ENCODE results near the gene PIH1D1. TPM values are rescaled to one million over a fixed set of nuclear protein-coding genes. Genes with fewer than 3 reads are reported as not detected.

The PIH1D1 gene
- polyA plus RNA-seq (ENCODE audit: insufficient read length in 3 of 3), result 10 to 100 TPM; 81.1 to 84.9 (median 84.7) TPM

DNA sequence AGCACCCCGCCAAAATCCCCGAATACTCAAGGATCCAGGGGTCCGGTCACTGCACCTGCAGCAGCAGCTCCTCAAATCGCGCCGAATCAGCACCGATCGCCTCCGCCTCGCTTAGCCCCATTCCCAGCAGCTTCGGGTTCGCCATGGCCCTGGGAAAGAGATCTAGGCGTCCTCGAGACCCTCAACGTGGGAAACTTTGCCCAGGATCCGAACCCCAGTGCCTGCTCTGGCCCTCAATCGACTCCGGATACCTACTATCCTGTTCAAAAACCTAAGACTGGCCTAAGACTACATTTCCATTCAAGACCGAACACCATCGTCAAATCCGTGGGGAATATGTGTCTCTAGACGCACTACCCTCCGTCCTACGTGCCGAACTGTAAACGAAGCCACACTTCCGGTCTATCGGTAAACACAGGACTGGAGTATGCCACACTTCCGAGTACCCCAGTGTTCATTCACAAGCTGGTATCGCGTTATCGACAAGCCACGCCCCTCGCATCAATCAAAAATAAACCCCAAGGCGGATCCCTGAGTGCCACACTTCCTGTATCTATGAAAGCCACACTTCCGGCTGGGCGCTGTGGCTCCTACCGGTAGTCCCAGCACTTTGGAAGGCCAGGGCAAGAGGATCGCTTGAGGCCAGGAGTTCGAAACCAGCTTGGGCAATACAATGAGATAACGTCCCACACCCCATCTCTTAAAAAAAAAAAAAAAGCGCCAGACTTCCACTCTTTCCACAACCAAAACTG lies at the start of gene PIH1D1:
Gene PIH1D1 (minus strand): TSS at position 385 of the 752 bp plus-strand sequence. CDS start 240 bp downstream, at position 145.
- DNase-seq (ENCODE audit: low read depth in 3 of 3, low spot score in 2 of 3), result peak; percentile 96 to 99 (median 97)

DNA sequence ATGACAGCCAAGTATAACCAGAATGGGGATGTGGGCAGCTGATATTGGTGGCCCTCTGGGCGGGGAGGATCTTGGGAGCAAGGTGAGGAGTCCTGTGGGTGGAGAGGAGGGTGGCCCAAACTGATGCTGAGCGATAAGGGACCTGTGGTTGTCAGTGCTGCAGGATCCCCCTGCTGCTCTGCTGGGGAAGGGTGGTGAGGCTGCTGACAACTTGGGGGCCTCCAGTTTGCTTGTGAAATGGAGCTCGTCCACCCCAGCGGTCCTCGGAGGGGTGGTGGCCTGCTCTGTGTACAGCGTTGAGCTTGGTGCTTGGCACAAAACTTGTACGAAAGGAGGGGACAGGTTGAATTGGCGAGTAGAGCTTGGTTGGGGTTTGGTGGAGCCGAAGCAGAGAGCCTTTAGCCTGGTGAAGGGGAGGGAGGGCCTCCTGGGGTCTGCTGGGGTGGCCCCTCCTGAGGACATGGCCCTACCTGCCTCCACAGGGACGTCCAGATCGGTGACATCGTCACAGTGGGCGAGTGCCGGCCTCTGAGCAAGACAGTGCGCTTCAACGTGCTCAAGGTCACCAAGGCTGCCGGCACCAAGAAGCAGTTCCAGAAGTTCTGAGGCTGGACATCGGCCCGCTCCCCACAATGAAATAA lies 47.5 kb upstream of the PIH1D1 start:
- no peak for DNase-seq (ENCODE audit: low read depth in 3 of 3, low spot score in 2 of 3)

DNA sequence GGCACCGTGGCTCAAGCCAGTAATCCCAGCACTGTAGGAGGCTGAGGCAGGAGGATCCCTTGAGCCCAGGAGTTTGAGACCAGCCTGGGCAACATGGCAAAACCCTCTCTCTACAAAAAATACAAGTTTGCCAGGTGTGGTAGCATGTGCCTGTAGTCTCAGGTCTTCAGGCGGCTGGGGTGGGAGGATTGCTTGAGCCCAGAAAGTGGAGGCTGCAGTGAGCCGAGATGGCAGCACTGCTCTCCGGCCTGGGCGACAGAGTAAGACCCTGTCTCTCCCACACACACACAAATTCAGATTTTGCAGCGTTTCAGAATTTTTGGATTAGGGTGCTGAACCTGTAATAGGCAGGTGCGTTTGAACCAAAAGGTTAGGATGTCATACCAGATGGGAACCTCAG lies 46.9 kb upstream of the PIH1D1 start:
- DNase-seq (ENCODE audit: low read depth in 3 of 3, low spot score in 2 of 3), result no peak

DNA sequence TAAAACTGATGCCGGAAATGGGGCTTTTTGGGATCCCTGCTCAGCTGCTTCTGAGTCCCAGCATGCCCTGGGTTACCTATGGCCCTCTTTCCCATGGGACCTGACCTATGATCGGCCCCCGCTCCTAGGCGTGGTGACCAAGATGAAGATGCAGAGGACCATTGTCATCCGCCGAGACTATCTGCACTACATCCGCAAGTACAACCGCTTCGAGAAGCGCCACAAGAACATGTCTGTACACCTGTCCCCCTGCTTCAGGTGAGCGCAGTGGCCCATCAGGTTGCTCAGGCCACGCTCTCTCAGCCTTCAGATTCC lies 46.1 kb upstream of the PIH1D1 start:
- no peak for DNase-seq (ENCODE audit: low read depth in 3 of 3, low spot score in 2 of 3)

DNA sequence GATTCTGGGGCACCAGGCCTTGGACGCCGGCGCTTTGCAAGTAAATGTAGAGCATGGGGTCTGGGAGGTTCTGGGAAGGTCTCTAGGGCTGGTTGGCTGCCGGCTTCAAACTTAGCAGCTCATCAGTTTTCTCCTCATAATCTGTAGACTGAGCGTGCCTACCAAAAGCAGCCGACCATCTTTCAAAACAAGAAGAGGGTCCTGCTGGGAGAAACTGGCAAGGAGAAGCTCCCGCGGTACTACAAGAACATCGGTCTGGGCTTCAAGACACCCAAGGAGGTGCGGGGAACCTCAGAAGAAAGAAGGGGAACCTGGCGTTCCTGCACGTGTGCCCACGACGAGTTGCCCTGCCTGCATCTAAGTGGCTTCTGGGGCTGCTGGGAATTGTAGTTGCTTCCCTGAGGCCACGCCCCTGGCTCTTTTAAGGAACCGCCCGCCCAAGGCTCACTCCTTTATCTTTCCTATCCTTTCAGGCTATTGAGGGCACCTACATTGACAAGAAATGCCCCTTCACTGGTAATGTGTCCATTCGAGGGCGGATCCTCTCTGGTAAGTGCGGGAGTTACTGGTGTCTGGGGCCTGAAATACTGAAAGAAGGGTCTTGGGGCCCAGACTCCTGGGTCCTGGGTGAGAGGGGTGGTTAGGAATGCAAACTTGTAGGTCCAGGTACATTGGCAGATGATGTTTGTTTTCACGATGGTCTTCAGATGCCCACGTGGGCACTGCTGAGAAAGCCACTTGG lies 45.6 kb upstream of the PIH1D1 start:
- DNase-seq (ENCODE audit: low read depth in 3 of 3, low spot score in 2 of 3), result no peak

DNA sequence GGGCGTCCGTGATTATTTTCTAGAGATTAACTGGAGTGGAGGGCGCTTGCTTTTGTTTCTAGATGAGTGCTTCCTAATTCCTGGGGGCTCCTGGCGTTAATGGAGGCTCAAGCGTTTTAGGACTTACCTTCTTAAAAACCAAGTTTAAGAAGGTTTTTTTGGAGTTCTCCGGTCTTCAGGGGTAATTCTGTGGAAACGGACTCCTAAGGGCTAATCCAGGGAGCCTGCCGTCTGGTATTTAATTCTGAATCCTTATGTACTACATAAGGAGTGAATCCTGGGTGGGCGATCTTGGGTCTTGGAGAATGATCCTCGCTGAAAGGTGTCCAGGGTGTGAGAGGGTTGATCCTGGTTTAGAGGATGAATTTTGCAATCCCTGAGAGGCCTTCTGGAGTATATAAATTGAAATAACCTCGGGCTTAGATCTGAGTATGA lies 45.0 kb upstream of the PIH1D1 start:
- DNase-seq (ENCODE audit: low read depth in 3 of 3, low spot score in 2 of 3), result no peak

DNA sequence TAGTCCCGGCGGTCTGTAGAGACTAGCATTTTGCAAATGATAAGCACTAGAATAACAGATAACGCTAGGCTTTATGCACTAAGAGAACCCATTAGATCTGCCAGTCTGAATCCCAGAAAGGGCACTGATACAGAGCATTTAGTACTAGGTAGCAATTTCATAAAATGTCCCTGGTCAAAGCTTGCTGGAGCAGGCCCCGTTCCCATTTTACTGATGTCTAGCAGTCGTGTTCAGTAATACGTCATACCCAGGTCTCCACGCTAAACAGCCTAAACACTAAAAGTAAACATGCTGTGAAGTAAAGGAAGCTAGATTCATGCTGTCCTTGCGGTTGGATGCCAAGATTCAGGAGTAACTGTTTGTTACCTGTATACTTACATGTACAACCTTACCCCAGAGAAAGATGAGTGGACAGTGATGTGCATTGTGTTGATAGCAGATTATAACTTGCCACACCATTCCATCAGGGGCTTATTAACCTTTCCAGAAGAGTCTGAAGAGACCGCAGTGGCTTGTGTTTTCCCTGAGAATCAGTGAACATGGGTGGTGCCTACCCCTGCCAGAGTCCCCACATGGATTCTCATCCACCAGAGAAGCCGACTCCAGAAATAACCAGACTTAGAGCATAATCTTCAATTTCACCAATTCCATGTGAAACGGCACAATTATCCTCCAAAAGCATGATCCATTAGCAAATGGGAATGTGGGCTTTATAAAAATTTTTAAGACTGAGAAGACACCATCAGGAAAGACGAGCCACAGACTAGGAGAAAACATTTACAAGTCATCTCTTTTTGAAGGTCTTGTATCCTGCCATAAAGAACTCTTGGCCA lies 41.2 kb upstream of the PIH1D1 start:
- DNase-seq (ENCODE audit: low read depth in 3 of 3, low spot score in 2 of 3), result no peak

DNA sequence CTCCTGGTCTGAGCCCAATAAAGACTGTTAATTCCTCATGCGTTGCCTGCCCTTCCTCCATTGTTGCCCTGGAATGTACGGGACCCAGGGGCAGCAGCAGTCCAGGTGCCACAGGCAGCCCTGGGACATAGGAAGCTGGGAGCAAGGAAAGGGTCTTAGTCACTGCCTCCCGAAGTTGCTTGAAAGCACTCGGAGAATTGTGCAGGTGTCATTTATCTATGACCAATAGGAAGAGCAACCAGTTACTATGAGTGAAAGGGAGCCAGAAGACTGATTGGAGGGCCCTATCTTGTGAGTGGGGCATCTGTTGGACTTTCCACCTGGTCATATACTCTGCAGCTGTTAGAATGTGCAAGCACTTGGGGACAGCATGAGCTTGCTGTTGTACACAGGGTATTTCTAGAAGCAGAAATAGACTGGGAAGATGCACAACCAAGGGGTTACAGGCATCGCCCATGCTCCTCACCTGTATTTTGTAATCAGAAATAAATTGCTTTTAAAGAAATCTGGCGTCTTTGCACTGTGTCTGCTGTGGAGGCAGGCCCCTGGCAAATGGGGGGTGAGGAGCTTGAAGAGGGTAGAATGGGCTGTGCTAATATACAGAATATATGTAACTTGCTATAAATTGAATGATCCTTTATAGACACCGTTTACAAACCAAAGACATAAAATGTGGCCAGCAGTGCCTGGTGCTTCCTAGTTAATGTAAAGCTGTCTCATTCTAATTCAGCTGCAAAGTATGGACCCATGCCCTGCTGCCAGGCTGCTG lies 40.4 kb upstream of the PIH1D1 start:
- DNase-seq (ENCODE audit: low read depth in 3 of 3, low spot score in 2 of 3), result no peak

DNA sequence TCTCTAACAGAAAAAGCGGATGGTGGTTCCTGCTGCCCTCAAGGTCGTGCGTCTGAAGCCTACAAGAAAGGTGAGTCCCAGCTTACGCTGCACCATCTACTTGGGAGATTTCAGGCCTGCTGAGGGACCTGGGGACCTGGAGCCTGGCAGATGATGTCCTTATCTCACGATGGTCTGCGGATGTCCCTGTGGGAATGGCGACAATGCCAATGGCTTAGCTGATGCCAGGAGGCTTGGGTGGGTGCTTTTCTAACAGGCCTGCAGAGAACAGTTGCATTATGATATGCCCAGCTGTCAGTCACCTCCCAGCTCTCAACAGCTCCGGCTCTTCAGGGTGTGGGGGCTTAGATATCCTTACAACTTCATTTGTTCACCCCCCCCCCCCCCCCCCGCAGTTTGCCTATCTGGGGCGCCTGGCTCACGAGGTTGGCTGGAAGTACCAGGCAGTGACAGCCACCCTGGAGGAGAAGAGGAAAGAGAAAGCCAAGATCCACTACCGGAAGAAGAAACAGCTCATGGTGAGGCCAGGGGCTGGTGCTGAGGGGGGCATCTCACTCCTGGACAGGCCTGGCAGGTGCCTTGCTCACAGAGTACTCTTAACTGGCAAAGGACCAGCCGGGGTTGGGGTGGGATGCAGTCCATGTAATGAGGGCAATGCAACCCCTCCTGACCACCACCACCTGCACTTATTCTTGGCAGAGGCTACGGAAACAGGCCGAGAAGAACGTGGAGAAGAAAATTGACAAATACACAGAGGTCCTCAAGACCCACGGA lies 39.6 kb upstream of the PIH1D1 start:
- DNase-seq (ENCODE audit: low read depth in 3 of 3, low spot score in 2 of 3), result no peak

DNA sequence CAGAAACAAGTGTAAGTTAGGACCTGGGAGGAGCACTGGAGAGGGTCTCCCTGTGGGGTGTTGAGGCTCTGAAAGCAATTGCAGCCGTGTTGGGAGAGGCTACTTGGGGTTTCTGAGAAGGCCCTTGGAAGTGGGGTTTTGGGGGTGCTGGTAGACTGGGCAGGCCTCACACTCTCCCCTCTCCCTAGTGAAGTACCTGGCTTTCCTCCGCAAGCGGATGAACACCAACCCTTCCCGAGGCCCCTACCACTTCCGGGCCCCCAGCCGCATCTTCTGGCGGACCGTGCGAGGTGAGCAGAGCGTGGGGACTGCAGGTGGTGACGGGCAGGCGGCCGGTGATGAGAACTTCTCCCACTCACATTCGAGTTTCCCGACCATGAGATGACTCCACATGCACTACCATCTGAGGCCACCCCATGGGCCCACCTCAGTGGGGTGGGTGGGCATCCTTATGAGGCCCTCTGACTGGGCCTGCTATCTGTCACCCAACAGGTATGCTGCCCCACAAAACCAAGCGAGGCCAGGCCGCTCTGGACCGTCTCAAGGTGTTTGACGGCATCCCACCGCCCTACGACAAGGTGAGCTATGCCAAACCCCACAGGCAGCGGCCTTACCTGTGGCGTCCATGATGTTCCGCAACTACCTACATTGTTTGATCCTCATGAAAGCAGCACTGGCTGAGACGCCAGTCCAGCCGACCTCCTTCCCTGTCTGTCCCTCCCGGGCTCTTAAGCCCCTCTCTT lies 38.8 kb upstream of the PIH1D1 start:
- DNase-seq (ENCODE audit: low read depth in 3 of 3, low spot score in 2 of 3), result no peak

DNA sequence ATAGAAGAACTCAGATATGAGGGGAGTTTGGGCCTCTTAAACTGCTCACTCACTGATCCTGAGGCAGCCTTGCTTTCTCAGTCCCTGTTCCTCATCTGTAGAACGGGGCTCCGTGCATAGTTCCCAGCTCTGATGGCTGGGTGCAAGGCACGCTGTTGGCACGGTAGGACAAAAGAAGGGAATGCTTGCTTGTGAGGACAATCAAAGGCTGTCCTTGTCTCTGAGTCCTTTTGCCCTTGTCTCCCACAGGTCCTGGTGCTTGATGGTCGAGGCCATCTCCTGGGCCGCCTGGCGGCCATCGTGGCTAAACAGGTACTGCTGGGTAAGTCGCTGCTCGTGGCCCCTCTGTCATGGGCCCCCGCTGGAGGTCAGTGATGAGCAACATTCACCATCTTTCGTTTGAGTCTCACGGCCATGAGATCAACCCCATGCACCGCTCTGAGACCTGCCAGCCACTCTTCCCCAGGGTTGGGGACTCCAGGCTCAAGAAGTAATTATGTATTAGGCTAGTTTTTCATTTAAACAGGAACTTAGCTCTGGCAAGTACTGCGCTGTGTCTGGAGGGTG lies 38.1 kb upstream of the PIH1D1 start:
- DNase-seq (ENCODE audit: low read depth in 3 of 3, low spot score in 2 of 3), result no peak

DNA sequence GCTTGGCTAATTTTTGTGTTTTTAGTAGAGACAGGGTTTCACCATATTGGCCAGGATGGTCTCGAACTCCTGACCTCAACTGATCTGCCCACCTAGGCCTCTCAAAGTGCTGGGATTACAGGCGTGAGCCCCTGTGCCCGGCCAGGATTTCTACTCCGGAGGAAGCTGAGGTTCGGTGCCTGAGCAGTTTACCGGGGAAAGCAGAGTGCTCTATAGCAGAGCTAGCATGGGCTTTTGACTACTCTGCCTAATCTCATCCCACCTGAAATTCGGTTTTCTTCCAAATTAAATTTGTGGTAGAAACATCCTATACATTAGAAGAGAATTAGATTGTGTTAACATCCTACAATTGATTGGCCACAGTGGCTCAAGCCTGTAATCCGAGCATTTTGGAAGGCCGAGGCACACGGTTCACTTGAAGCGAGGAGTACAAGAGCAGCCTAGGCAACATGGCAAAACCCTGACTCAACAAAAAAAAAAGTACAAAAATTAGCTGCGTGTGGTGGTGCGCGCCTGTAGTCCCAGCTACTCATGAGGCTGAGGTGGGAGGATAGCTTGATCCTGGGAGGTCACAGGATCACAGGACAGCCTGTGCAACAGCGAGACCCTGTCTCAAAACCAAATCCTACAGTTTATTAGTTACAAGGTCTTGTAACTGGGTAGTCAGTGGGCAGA lies 37.4 kb upstream of the PIH1D1 start:
- DNase-seq (ENCODE audit: low read depth in 3 of 3, low spot score in 2 of 3), result no peak

DNA sequence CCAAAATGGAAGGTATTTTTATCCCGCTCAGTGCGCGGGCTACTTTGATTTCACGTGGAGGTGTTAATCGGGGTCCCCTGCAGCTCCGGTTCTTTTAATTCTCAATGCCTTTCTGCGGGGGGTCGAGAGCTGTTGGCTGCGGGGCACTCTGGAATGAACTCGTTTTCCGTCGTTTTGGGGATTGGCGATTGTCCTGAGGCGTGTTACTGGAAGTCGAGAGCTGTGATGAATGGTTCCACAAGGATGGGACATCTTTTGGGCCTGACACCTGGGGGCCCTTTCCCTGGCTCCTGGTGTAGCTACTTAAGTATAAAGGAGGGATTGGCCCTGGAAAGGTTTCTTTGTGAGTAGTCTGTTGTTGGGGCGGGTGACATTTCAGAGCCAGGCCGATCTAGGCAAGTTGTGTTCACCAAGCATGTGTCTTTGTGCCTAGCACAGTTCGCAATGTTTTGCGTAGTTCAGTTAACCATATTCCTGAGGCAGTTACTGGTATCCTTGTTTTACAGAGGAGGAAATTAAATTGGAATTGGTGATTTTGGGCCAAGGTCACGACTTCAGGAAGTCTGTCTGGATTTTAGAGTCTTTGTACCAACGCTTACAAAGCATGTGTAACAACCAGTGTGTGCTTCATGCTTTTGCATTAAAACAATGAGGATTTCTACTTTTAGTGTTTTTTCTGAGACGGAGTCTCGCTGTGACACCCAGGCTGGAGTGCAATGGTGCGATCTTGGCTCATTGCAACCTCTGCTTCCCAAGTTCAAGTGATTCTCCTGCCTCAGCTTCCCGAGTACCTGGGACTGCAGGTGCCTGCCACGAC lies 36.6 kb upstream of the PIH1D1 start:
- DNase-seq (ENCODE audit: low read depth in 3 of 3, low spot score in 2 of 3), result no peak

DNA sequence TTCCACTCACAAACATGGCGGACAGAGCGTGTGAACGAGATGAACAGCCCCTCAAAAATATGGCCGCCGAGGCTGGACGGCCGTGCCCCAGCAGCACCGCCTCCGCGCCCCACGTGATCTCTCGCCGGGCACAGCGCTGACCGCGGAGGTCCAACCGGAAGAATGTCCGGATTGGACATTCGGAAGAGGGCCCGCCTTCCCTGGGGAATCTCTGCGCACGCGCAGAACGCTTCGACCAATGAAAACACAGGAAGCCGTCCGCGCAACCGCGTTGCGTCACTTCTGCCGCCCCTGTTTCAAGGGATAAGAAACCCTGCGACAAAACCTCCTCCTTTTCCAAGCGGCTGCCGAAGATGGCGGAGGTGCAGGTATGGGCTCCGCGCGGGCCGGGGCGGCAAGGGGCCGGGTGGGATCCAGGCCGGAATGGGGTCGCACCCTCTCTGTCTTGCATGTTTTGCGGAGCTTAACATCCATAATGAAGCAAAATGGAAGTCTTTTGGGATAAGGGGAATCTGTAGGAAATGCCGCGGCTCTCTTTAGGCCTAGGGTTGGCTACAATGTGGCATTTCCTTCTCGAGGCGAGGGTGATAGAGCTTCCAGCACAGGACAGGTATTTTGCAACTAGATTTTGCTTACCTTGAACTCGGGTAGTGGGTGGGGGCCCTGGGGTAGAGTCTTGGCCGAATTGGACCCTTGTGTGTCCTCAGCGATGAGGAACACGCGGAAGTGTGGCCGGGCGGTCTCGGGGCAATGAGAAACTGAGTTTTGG lies 35.8 kb upstream of the PIH1D1 start, which contains the start of gene RPL13A:
Gene RPL13A (plus strand): TSS at position 332 of the 769 bp plus-strand sequence. CDS start 22 bp downstream, at position 354.
- DNase-seq (ENCODE audit: low read depth in 3 of 3, low spot score in 2 of 3), result peak; percentile 99 to 100 (median 100)

DNA sequence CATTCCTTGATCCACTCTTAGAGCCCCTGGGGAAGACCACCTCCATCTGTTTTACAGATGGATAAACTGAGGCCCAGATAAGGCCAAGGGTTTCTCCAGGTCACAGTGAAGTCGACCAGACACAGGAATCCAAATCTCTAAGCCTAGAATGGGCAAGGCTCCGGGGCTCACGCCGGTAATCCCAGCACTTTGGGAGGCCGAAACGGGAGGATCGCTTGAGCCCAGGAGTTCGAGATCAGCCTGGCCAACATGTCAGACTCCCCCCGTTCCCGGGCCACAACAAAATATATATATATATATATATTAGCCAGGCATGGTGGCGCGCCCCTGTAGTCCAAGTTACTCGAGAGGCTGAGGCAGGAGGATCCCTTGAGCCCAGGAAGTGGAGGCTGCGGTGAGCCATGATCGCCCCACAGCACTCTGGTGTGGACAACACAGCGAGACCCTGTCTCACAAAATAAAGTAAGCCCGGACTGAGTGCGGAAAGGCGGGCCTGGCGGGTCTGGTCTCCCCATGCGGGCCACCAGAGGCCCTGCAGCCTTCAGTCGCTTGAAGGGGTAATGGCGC lies 35.2 kb upstream of the PIH1D1 start:
- DNase-seq (ENCODE audit: low read depth in 3 of 3, low spot score in 2 of 3), result no peak

DNA sequence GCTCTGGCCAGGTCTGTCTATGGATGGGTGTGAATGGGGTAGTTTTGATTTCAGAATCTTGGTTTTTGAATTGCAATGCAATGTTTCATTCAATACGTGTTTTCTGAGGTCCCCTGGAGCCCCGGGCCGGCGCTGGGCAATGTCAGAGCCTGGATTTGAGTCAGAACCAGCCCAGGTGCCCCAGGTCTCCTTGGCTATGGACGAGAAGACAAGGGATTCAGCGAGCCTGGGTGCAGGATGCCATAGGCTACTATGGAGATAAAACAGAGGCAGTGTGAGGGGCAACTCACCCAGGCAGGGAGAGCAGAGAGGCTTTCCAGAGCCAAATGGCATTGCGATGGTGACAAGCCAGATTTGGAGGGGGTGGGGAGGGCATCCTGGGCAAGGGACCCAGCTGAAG lies 34.6 kb upstream of the PIH1D1 start:
- no peak for DNase-seq (ENCODE audit: low read depth in 3 of 3, low spot score in 2 of 3)
